Measurements from ENCODE around the gene EFL1. TPM values are rescaled to one million over a fixed set of nuclear protein-coding genes. Genes with fewer than 3 reads are reported as not detected.
"Not testable (repeated sequence)": the region's sequence is repeated elsewhere in the genome, so short reads cannot be mapped to it uniquely, and the experiment has no call there.

The EFL1 gene
- polyA plus RNA-seq, 2 of the 4 experiments (the other 2 are of a cell fraction), result 21.2 to 42.3 TPM

GRCh38 chr15:82263350-82263749, 816 bp upstream of the EFL1 start:
- ChIA-PET CTCF (no interaction called here), POLR2A (interaction anchor here (1.4 kb wide), 1 partner anchor 277 kb away, joined by 5 read pairs; the partner anchor contains the start of gene RPS17)
- 9% methylated on average over 3 of the region's 3 CpGs for WGBS (ENCODE audit: missing lambda C conversion rate)
- no peak for FAIRE-seq
- Histone ChIP-seq H3K4me3 (peak overlapping the region; percentile 68), H3K4me1 (peaks cover 19% of the 10 kb centered on the region; the same call in 2 of the 3 replicates), H3K4me2 (peak overlapping the region; percentile 78), H3K9me3 (no peaks in the 10 kb centered on the region), H3K27ac (peak overlapping the region in 1 of 2 experiments; percentile 93; a peak in 3 of 6 replicates)
- peak; percentile 67 to 68 for DNase-seq (ENCODE audit: low read depth in 1 of 2, low spot score in 1 of 2)
- ATAC-seq, result peak; percentile 30 to 31; a peak in 5 of 6 replicates
- TF ChIP-seq RFX5 (IDR thresholded peaks at IDR 0.05), result no peak
- no peak for TF ChIP-seq NFE2L2 (conservative IDR thresholded peaks at IDR 0.05; ENCODE audit: low read length)
- no peak for TF ChIP-seq FOSL2 (IDR thresholded peaks at IDR 0.05)
- TF ChIP-seq FOSL2 (CRISPR knock-in tag; IDR thresholded peaks at IDR 0.05), result peak; percentile 11; the same call in 1 of the 2 replicates
- TF ChIP-seq USF2 (IDR thresholded peaks at IDR 0.05), result no peak
- TF ChIP-seq HMGXB4 (CRISPR knock-in tag; IDR thresholded peaks at IDR 0.05; ENCODE audit: borderline replicate concordance), result no peak
- TF ChIP-seq PBX3 (IDR thresholded peaks at IDR 0.05), result no peak
- TF ChIP-seq BHLHE40 (IDR thresholded peaks at IDR 0.05; ENCODE audit: low read depth, low read length), result no peak
- TF ChIP-seq SMC3 (IDR thresholded peaks at IDR 0.05), result no peak
- TF ChIP-seq ZSCAN20 (CRISPR knock-in tag; IDR thresholded peaks at IDR 0.05), result no peak
- TF ChIP-seq ZFP36 (IDR thresholded peaks at IDR 0.05; ENCODE audit: borderline replicate concordance, partially characterized antibody), result peak; percentile 57
- TF ChIP-seq E2F6 (IDR thresholded peaks at IDR 0.05; ENCODE audit: borderline replicate concordance, low read depth), result no peak
- TF ChIP-seq HDAC2 (IDR thresholded peaks at IDR 0.05), result no peak

GRCh38 chr15:82261566-82262421, 740 bp downstream of the EFL1 start:
- peak overlapping the region; percentile 74 to 93 for H3K27ac ChIP-seq
- peak overlapping the region; percentile 68 for H3K4me3 ChIP-seq
- peak overlapping the region; percentile 78 for H3K4me2 ChIP-seq
- H3K9me3 ChIP-seq, FAIRE-seq: not testable (repeated sequence)
- peak; percentile 73 to 84 for ATAC-seq
- peaks cover 19% of the 10 kb centered on the region; the same call in 2 of the 3 replicates for H3K4me1 ChIP-seq
- TF ChIP-seq REST (IDR thresholded peaks at IDR 0.05), result peak; percentile 52; the same call in 1 of the 2 replicates
- TF ChIP-seq USF2 (IDR thresholded peaks at IDR 0.05), result peak; percentile 82
- 0 out of 2 replicates have a peak, but pooled peaks have one; percentile 20 for TF ChIP-seq FOSL2 (IDR thresholded peaks at IDR 0.05)
- peak; percentile 77 for TF ChIP-seq FOSL2 (CRISPR knock-in tag; IDR thresholded peaks at IDR 0.05)
- peak; percentile 4; the same call in 1 of the 2 replicates for TF ChIP-seq MAX (IDR thresholded peaks at IDR 0.05)
- under 1% methylated on average over 19 of the region's 19 CpGs for WGBS (ENCODE audit: missing lambda C conversion rate)
- ChIA-PET CTCF (interaction anchor here (1.0 to 1.1 kb wide), 2 partner anchors 10 to 16 kb away, joined by 3 to 4 read pairs; no protein-coding TSS in a partner anchor), POLR2A (interaction anchor here (0.6 to 1.6 kb wide), 5 partner anchors 15 to 278 kb away, joined by 3 to 6 read pairs (median 4); partner anchors contain the start of gene RPS17)
- peak; percentile 54 to 77 for DNase-seq (ENCODE audit: low read depth in 1 of 2, low spot score in 1 of 2)

GRCh38 chr15:82248261-82248660, 14.3 kb downstream of the EFL1 start:
- H3K9me3 ChIP-seq; CTCF ChIA-PET; DNase-seq (ENCODE audit: low read depth in 1 of 2, low spot score in 1 of 2); H3K4me1 ChIP-seq; H3K4me3 ChIP-seq; FAIRE-seq; H3K4me2 ChIP-seq; H3K27ac ChIP-seq; ATAC-seq: not testable (repeated sequence)
- POLR2A ChIA-PET, result interaction anchor here (0.7 kb wide), 1 partner anchor 95 kb away, joined by 3 read pairs; no protein-coding TSS in a partner anchor
- WGBS (ENCODE audit: missing lambda C conversion rate), result 80% methylated on average over 3 of the region's 3 CpGs

- FAIRE-seq; H3K4me2 ChIP-seq; POLR2A ChIA-PET; H3K27ac ChIP-seq; ATAC-seq; H3K4me3 ChIP-seq; DNase-seq (ENCODE audit: low read depth in 1 of 2, low spot score in 1 of 2); H3K9me3 ChIP-seq; H3K4me1 ChIP-seq: not testable (repeated sequence)
- WGBS (ENCODE audit: missing lambda C conversion rate), result 90% methylated on average over 5 of the region's 5 CpGs
- CTCF ChIA-PET, result interaction anchor here (0.5 kb wide), 1 partner anchor 137 kb away, joined by 3 read pairs; no protein-coding TSS in a partner anchor
Measured at GRCh38 chr15:82245956-82246355, 16.6 kb downstream of the EFL1 start.
